ENCODE results near the gene GATAD2A. TPM values are rescaled to one million over a fixed set of nuclear protein-coding genes. Genes with fewer than 3 reads are reported as not detected.

The GATAD2A gene
- total and polyA plus RNA-seq, 2 of the 13 experiments (the other 11 are each of a cell fraction or from before 2014, with no cell fraction given): 16.8 to 28.6 TPM

DNA sequence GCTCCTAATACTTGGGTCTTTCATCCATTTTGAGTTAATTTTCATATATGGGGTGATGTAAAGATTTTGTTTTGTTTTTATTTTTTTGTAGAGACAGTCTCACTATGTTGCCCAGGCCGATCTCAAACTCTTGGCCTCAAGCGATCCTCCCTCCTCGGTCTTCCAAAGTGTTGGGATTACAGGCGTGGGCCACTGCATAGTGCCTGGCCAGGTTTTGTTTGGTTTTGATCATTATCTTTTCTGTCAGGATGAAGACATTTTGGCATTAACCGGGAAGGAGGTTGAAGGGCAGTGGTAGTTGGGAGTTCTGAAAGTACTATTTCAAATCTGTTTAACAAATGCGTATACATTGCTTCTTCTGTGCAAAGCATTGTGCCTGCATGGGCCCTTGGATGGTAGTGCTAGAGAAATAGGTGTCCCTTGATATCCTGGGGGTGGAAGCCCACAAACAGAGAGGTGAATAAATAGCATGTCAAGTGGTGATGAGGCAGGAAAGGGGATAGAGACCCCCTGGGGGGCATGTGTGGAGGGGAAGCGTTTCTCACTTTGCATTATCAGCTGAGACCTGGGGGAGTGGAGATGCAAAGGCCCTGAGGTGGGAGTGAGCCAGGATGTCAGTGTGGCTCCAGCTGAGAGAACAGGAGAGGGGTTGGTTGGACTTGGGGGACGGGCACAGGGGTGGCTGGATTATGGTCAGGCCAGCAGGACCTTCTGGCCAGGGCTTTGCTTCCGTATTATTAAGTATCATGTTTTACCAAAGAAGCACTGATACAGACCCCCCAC lies 41.4 kb downstream of the GATAD2A start:
- FAIRE-seq: no peak
- H3K27me3 ChIP-seq (ENCODE audit: control insufficient read depth in 1 of 2, insufficient read depth in 2 of 2, low read length in 2 of 2): no peaks in the 10 kb centered on the region
- H4K20me1 ChIP-seq (ENCODE audit: insufficient read depth, low read length): peaks cover 17% of the 10 kb centered on the region; the same call in 1 of the 2 replicates
- H3K9me3 ChIP-seq (ENCODE audit: low read length): no peaks in the 10 kb centered on the region
- WGBS (ENCODE audit: low lambda C conversion rate): 88% methylated on average over 8 of the region's 9 CpGs
- H3K4me1 ChIP-seq (ENCODE audit: insufficient read depth, low read length): peaks cover 13% of the 10 kb centered on the region
- in situ Hi-C loops (cut with HindIII; ENCODE audit: extremely low pct_ligation_motif_present, low pct_unique_long_range_greater_than_20kb) (no loop called here), intact Hi-C loops (cut with micrococcal nuclease; ENCODE audit: unreplicated experiment) (no loop called here)
- CTCF ChIA-PET (ENCODE audit: low intra/inter-chr PET ratio, low total read pairs): no interaction called here
- H3K4me3 ChIP-seq (replicated peaks in 1 of 3; ENCODE audit: insufficient read depth in 1 of 3, low read depth in 2 of 3, low read length in 3 of 3): no peak overlapping the region
- ATAC-seq: no peak
- POLR2A ChIA-PET: no interaction called here
- TF ChIP-seq YY1 (IDR thresholded peaks at IDR 0.05; ENCODE audit: insufficient read depth, insufficient replicate concordance, low read depth, low read length) (no peak), REL (CRISPR knock-in tag; conservative IDR thresholded peaks at IDR 0.05) (no peak), PAX8 (CRISPR knock-in tag; IDR thresholded peaks at IDR 0.05; ENCODE audit: borderline replicate concordance) (no peak), ZNF34 (CRISPR knock-in tag; IDR thresholded peaks at IDR 0.05; ENCODE audit: borderline replicate concordance) (no peak), MXI1 (IDR thresholded peaks at IDR 0.05; ENCODE audit: borderline replicate concordance, low read depth, low read length) (no peak)
- TF ChIP-seq, protein P1, sequence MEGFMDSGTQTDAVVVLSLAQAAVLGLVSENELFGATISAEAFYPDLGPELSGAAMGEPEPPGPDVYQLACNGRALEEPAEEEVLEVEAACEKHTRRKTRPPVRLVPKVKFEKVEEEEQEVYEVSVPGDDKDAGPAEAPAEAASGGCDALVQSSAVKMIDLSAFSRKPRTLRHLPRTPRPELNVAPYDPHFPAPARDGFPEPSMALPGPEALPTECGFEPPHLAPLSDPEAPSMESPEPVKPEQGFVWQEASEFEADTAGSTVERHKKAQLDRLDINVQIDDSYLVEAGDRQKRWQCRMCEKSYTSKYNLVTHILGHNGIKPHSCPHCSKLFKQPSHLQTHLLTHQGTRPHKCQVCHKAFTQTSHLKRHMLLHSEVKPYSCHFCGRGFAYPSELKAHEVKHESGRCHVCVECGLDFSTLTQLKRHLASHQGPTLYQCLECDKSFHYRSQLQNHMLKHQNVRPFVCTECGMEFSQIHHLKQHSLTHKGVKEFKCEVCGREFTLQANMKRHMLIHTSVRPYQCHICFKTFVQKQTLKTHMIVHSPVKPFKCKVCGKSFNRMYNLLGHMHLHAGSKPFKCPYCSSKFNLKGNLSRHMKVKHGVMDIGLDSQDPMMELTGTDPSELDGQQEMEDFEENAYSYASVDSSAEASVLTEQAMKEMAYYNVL (CRISPR knock-in tag; IDR thresholded peaks at IDR 0.05; ENCODE audit: borderline replicate concordance): no peak
- H3K79me2 ChIP-seq (ENCODE audit: insufficient read depth, low read length): peaks cover 94% of the 10 kb centered on the region
- no peak overlapping the region for H3K27ac ChIP-seq (ENCODE audit: extremely low read length, insufficient read depth, low read length)
- no peak overlapping the region for H2AFZ ChIP-seq (ENCODE audit: low read length)
- no peak overlapping the region for H3K9ac ChIP-seq (ENCODE audit: insufficient read depth, low read depth, low read length)
- no peak for DNase-seq (ENCODE audit: low spot score)
- peaks cover 1 to 14% of the 10 kb centered on the region in 2 experiments; a peak in 3 of 5 replicates for H3K36me3 ChIP-seq (replicated peaks in 1 of 2; ENCODE audit: control insufficient read depth in 1 of 2, insufficient read depth in 2 of 2, low read length in 2 of 2)
- no TSS peak for BruUV-seq (replicated peaks)
- H3K4me2 ChIP-seq (ENCODE audit: low read depth, low read length): no peak overlapping the region
